Cardiac septum (tissue), 1 donor: ENCODE measurements around the gene PLEKHD1. TPM values are rescaled to one million over a fixed set of nuclear protein-coding genes. Genes with fewer than 3 reads are reported as not detected.

Source experiments
- DNase-seq: peaks from one replicate; pipeline ENCODE4 v3.0.0-alpha.2; 2020; ENCODE audit warnings: low spot score
- intact Hi-C: fragments of 100-400 bp; cut with DNase I; formaldehyde crosslinking; loops from one replicate; pipeline ENCODE4 v1.14.0; 2022
- total RNA-seq: library from RNA; stranded (reverse); fragmentation: NEBNext Ultra II Directional; extraction: Animal tissue kit (Norgen Biotek cat#: 25700); gene quantifications from one replicate; pipeline ENCODE4 v1.2.1, GENCODE V29; 2021
- donor health status: DM: no; HTN: no; CAD: no.

The PLEKHD1 gene
- total RNA-seq, 1 donor from 2014 or later, result 0.13 TPM

DNA sequence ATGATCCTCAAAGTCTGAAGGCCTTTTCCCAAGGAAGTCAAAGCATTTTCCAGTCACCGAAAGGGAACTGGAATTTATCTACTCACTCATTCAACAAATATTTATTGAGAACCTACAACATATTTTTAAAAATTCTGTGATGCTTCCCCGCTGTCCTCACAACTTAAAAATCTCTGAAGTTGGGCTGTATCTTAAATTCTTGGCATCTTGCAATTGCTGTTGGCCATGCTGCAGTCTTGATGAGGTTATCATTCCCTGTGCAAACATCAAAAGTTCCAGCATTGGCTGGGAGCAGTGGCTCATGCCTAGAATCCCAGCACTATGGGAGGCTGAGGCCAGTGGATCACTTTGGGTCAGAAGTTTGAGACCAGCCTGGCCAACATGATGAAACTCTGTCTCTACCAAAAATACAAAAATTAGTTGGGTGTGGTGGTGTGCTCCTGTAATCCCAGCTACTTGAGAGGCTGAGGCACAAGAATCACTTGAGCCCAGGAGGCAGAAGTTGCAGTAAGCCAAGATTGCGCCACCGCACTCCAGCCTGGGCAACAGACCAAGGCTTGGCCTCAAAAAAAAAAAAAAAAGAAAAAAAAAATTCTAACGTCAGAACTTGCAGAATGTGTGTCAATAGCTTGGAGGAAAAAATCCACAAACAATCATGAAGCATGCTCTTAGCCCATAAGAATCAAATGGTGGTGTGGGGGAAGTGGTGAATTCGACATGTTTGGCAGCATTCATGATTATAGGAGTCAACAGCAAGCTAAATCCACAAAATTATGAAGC is 55.3 kb downstream of the PLEKHD1 start:
- no peak for DNase-seq
- intact Hi-C loops, result no loop called here

DNA sequence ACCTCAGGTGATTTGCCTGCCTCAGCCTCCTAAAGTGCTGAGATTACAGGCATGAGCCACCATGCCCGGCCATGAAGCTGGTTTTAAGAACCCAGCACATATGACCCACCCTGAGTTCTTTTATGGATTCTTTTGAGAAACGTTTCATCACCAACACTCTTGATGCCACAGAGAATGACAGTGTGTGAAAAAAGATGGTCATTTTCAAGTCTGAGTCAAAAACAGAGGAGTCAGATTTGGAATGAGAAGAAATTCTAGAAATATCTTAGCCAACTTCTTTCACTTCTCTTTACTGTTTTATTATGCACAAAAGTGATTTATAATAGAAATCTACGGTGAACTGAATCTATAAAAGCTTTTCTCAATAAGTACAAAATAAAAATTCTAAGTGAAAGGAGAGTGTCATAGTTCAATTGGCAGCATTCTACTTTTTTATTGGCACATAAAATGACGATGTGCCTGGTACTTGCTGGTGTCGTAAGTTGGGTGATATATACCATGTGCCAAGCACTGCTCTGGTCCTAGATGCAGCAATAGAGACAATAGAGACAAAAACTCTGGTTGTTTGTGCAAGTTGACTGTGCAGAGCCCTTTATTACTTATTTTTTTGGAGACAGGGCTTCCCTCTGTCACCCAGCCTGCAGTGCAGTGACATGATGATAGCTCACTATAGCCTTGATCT is 56.3 kb downstream of the PLEKHD1 start:
- intact Hi-C loops, result no loop called here
- DNase-seq, result no peak

DNA sequence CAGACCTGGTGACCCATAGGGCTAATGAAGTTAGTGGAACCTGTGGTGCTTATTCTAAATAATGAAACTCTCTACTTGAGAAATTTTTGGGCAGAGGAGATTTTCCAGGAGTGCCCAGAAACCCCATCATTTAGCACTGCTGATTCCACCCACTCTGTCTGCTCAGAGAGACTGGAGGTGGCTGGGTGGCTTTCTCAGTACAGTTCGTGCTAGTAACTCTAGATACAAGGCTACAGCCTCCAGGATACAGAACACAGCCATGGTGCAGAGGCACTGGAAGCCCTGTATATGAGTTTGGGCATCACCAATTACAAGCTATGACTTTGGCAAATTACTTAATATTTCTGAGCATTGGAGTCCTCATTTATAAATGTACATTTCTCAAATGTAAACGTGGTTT is 57.8 kb downstream of the PLEKHD1 start:
- intact Hi-C loops, result no loop called here
- no peak for DNase-seq

DNA sequence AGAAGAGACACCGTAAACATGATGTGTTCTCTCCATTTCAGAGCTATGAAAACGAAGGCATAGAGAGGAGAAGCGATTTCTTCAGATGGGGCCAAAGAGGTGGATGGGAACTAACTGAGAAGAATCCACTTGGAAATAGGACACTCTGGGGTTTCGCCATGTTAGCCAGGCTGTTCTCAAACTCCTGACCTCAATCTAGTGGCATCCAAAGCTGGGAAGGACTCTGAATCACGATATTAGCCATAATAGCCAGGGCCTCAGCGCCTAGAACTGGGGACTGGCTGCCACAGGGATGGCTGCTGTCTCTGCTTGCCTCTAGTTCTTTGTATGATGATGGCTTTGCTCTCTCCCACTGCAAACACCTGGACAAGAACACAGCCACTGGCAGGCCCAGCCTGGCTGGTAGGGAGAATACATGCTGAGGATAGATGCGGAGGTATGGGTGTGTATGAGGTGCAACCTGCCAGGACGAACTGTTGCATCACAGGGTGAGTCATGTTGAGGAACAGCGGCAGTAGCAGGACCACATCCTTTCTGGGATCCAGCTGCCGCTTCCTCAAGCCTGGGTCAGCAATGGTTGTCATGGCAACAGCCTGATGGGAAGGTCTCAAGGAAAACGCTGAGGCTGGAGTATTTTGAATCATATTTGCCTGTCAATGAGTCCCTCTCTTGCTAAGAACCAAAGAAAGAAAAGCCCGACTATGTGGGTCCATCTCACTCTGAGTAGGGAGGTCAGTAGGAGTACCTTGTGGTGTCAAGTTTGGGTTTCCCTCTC is 59.0 kb downstream of the PLEKHD1 start:
- no peak for DNase-seq
- intact Hi-C loops, result no loop called here

DNA sequence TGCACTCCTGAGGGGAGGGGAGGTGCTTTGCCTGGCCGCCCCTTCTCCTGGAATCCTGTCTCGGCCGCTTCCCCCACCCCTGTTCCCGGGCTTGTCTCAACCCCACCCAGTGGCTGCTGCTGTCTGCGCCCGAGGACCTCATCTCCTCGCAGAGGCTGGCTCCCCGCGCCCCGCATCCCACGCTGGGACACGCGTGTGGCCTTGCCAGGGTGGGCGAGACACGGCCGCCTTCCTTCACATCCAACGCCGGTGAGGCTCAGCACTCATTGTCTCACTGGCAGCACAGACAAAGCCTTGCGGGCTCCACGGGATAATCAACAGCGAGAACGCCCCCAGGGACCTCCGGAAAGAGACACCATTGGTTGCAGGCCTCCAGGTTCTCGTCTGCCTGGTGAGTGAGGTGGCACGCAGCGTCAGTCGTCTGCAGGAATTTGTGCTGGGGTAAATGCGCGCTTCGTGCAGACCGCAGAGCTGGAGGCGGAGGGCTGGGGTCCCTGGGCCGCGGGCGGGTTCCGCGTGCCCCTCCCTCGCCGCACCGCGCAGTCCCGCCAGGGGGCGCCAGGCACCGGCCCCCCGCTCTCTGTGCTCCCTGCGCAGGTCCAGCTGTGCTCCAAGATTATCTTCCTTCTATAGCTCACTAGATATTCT is 63.3 kb downstream of the PLEKHD1 start:
- DNase-seq, result no peak
- intact Hi-C loops, result no loop called here

DNA sequence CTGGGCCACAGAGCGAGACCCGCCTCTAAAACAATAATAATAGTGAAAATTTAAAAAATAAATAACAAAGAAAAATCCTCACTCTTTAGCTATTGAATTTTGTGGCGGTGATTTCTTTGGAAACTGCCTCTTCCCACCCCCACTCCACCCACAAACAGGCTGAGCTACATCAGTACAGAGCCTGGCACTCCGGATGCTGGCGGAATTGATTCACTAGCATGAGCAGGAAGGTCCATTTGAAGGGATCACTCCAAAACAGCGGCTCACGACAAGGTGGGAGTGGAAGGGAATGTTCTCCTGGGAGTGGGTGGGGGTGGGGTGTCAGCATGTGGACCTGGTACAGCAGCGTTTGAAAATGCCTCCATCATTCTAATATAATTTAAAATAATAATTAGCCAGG is 64.0 kb downstream of the PLEKHD1 start:
- no peak for DNase-seq
- intact Hi-C loops, result no loop called here

DNA sequence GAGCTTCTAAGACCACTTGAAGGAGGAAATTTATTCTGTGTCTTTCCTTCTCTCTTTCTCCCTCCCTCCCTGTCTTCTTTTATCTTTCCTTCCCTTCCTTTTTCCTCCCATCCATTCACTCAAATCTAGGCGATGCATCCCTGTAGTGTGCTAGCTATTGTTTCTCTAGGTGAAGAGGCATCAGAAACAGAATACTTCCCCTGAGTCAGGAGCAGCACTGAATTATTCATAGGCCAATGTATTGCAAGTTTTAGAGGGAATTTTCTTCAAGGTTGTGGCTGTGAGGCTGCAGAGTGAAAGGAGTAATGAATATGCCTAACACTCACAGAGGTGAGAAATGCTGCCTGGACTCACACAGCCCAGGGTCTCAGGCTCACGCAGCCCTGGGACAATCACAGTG is 67.0 kb downstream of the PLEKHD1 start:
- intact Hi-C loops, result no loop called here
- no peak for DNase-seq

DNA sequence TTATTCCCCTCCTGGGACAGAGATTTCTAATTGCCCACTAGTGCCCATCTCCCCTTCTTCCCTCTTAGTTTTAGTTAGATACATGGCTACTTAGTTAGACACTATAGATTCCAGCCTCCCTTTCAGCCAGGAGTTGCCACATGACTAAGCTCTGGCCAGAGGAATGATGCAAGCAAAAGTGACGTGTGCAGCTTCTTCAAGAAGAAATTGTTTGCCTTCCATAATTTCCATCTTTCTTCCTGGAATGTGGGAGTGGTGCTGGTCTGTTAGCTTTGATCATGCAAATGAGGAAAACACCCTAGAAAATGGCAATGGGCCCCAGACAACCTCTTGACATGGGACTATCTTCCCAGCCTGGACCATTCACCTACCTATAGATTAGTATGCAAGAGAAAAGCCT is 68.7 kb downstream of the PLEKHD1 start:
- intact Hi-C loops, result no loop called here
- DNase-seq, result no peak

DNA sequence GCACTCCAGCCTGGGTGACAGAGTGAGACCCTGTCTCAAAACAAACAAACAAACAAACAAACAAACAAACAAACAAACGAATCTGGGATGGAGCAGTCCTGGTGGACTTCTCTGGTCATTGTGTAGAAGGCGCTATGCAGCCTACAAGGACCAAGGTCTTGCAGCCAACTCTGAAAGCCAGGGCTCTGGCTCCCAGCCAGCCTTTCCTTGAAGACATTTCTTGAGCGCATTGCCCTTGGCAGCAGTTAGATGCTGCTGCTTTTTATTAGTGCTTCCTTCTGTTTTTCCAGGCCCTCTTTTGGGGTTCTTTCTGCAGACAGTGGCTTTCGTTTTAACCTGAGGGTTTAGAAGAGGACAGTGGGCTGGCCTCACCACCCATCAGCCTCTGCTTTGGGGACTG is 70.0 kb downstream of the PLEKHD1 start:
- DNase-seq, result no peak
- intact Hi-C loops, result no loop called here

DNA sequence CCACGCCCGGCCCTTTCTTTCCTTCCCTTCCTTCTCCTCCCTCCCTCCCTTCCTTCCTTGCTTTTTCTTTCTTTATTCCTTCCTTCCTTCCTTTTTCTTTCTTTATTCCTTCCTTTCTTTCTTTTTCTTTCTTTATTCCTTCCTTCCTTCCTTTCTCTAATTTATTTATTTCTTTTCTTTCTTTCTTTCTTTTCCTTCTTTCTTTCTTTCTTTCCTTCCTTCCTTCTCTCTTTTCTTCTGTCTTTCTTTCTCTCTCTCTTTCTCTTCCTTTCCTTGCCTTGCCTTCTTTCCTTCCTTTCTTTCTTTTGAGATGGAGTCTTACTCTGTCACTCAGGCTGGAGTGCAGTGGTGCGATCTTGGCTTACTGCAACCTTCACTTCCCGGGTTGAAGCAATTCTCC is 74.2 kb downstream of the PLEKHD1 start:
- DNase-seq, result no peak
- intact Hi-C loops, result no loop called here

DNA sequence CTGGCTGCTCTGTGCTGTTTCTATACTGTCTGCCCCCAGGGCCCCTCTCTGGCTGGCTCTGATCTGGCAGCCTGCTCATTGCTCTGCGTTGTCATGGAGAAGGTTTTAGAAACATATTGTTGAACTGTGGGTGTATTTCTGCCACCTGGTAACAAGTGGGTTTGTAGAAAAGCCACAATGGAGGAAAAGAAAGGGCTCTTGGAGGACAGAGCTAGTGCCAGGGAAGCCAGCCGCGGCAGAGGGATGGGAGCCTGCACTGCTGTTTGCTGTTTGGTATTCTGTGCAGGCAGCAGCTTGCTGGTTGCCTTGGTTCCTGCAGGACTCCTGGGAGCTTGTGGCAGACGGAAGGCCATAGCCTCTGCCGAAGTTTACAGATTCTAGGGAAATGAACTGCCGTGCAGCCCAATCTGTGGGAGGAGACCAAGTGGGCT is 75.1 kb downstream of the PLEKHD1 start:
- intact Hi-C loops, result no loop called here
- no peak for DNase-seq

DNA sequence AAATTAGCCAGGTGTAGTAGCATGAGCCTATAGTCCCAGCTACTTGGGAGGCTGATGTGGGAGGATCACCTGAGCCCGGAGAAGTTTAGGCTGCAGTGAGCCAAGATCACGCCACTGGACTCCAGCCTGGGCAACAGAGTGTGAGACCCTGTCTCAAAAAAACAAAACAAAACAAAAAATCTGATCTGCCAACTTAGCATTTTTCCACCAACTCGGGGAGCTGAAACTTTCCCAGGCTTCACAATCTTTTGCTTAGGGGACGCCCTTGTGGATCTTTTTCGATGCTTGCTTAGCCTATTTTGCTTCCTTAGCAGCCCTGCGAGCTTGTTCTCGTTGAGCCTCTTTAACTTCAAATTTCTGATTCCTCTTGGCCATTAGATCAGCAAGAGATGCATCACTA is 76.3 kb downstream of the PLEKHD1 start:
- no peak for DNase-seq
- intact Hi-C loops, result no loop called here

DNA sequence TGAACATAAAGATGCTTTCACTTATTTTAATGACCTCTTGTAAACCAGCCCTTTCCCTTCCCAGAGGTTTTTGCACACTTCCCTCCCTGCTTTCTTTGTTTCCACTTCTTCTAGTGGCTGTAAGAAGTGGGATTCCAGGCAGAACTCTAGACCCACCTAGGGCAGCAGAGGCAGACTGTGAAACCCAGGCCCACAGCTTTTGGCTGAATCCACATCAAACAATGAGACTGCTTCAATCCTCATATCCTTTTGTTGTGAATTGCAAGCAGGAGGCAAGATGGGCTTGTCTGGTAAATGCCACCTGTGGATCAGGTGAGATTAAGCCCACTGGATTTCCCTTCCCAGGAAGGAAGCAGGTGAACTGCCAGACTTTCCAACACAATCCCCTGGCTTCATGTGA is 77.4 kb downstream of the PLEKHD1 start:
- no peak for DNase-seq
- intact Hi-C loops, result no loop called here

DNA sequence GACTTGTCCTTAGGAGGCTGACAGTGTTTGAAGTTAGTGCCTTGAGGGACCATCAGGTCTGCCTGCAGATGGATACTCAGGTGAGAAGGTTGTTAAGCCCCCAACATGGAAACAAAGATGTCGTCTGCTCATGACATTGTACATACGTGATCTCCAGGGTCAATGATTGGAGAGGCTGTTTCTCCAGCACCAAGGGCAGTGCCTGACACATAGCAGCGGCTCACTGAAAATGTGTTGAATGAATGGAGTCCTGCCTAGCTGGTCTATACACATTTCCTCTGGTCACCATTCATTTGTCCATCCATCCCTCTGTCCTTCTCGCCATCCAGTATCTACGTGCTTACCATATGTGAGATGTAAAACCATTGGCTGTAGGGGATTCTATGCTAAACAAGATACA is 83.0 kb downstream of the PLEKHD1 start:
- intact Hi-C loops, result no loop called here
- no peak for DNase-seq

DNA sequence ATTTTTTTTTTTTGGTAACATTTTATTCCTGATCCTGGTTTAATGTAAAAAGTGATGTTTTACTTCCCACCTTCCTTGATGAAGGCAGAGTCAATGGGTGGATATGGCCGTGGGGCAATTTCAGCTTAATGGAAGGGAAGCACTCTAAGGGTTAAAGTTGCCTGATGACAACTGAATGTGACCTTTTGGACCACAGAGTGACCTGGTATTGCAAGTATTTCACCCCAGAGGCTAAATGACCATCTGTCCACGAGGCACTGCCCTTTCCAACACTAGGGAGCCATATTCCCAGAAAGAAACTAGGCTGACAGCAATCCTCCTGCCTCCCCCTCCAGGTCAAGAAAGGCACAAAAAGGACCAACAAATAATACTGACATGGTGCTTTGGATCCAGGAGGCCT is 85.3 kb downstream of the PLEKHD1 start:
- no peak for DNase-seq
- intact Hi-C loops, result no loop called here

DNA sequence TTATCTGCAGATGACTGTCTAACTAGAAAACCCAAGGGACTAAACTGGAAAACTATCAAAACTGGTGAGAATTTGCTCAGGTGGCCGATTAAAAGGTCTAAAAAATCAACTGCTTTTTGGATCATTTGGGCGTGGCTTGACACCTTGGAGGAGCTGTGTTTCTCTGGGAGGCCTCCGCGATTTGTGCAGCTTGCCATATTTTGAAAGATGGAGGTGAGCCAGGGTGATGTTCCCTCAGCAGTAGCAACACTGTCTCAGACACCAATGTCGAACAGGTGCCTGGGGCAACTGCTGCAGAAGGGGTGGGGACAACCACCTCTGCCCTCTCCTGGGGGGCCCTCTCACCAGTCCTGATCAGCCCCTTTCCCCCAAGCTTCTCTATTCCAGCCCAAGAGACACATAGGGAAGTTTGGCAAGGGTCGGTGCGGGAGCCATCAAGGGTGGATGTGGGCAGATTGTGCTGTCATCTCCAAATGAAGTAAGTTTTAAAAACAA is 86.4 kb downstream of the PLEKHD1 start:
- intact Hi-C loops, result no loop called here
- DNase-seq, result no peak

DNA sequence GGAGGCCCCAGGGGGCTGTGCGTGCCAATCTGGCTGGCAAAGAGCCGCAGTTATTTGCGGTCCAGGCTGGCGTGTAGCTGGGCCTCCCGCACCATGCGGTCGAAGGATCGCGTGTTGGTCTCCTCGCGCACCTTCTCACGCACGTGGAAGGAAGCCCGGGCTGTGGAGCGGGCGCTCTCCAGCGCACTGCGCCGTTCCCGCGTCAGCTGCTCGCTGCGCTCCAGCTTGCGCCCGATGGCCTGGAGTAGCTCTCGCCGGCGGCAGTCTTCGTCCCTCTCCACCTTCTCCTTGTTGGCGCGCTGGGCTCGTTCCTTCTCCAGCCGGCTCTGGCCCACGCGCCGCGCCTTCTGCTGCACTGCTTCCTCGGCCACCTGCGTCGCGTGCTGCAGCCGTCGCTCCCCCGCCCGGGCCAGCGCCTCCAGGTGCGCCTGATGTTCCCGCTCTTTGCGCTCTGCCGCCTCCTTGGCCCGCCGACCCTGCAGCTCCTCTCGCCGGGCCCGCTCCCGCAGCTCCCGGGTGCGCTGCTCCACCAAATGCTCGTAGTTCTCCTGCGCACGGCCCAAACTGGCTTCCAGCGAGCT is 87.0 kb downstream of the PLEKHD1 start:
- intact Hi-C loops, result no loop called here

DNA sequence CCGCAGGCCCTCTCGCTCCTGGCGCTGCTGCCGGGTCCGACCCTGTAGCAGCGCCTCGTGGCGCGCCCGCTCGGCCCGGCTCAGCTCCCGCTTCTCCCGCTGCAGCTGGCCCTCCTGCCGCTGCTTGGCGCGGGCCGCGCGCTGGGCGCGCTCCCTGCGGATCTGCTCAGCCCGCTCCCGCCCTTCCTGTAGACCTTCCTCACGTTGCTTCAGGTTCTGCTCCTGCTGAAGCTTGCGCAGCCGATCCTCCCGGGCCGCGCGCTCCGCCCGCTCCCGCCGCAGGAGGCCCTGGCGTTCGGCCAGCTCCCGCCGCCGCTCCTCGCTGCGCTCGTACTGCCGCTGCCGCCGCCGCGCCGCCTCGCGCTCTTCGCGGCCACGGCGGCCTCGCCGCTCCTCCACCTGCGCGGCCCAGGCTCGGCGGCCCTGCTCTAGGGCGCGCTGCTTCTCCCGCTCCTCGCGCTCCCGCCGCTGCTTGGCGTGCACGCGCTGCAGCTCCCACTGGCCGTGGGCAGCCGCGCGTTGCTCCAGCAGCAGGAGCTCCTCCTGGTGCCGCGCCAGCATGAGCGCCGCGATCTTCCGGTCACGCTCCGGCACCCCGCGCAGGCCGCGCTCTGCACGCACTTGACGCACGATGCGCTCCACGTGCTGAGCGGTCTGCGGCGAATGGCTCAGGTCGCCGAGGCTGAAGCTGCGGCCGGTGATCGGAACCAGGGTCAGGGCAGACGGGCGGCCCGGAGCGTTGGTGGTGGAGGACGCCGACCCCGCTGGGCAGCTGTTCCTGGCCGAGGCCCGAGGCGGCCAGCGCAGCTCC is 87.7 kb downstream of the PLEKHD1 start:
- no peak for DNase-seq
- intact Hi-C loops, result no loop called here

More for the DNA sequence above, 87.0 kb downstream of the PLEKHD1 start:
- no peak for DNase-seq

DNA sequence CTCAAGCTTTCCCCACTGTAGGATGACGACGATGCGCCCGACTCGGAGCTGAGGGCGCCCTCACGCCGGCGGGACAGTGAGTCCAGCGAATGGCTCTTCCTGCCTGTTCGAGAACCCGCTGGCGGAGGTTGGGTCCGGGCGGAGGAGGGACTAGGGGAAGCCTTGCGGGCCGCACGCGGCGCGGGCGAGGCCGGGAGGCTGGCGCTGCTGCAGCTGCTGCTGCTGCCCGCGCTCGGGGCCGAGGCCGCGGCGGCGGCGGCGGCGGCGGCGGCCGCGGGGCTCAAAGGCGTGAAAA is 88.3 kb downstream of the PLEKHD1 start:
- no peak for DNase-seq
- intact Hi-C loops, result no loop called here
